Loucy (cell line): ENCODE results near the gene ATG16L1.

Experiments used
- H2AFZ ChIP-seq: fragments of 200-600 bp; sonication (generic); 2 replicates; pipeline ENCODE4 v1.6.0; 2016; ENCODE audit warnings: antibody characterized with exemption, mild to moderate bottlenecking, low read length, moderate library complexity
- H3F3A ChIP-seq: fragments of 200-600 bp; 2 replicates; pipeline ENCODE4 v1.6.0; 2016; ENCODE audit warnings: antibody characterized with exemption, low read depth, mild to moderate bottlenecking
- H3K27me3 ChIP-seq: fragments of 200-600 bp; sonication (generic); 2 replicates; pipeline ENCODE4 v1.6.1; 2014; ENCODE audit warnings: low read length, mild to moderate bottlenecking; ENCODE audit not compliant: insufficient read depth, poor library complexity, severe bottlenecking
- H3K36me3 ChIP-seq: fragments of 200-600 bp; sonication (generic); 2 replicates; pipeline ENCODE4 v1.6.1; 2016; ENCODE audit warnings: low read length; ENCODE audit not compliant: insufficient read depth
- H3K4me1 ChIP-seq: fragments of 200-600 bp; sonication (generic); 2 replicates; pipeline ENCODE4 v1.5.1; 2014; ENCODE audit warnings: low read length, mild to moderate bottlenecking; ENCODE audit not compliant: insufficient read depth, poor library complexity, severe bottlenecking
- H3K4me2 ChIP-seq: fragments of 200-600 bp; sonication (generic); 2 replicates; pipeline ENCODE4 v1.6.0; 2014; ENCODE audit warnings: antibody characterized with exemption, low read length, low read depth, mild to moderate bottlenecking; ENCODE audit not compliant: poor library complexity, severe bottlenecking
- H3K4me3 ChIP-seq: fragments of 200-600 bp; sonication (generic); 2 replicates; pipeline ENCODE4 v1.5.1; 2014; ENCODE audit warnings: low read length, mild to moderate bottlenecking, mixed read lengths; ENCODE audit not compliant: poor library complexity, severe bottlenecking
- H3K79me2 ChIP-seq: fragments of 200-600 bp; sonication (generic); 2 replicates; pipeline ENCODE4 v1.6.1; 2014; ENCODE audit warnings: low read length; ENCODE audit not compliant: insufficient read depth
- H3K9ac ChIP-seq: fragments of 200-600 bp; sonication (generic); 2 replicates; pipeline ENCODE4 v1.6.0; 2014; ENCODE audit warnings: mild to moderate bottlenecking, low read depth, low read length, moderate library complexity; ENCODE audit not compliant: poor library complexity, severe bottlenecking
- H3K9me2 ChIP-seq: fragments of 200-600 bp; sonication (generic); replicated peaks from 2 replicates; pipeline ENCODE4 v1.6.1; 2016; ENCODE audit warnings: low read depth, low read length, mixed read lengths
- H3K9me3 ChIP-seq: fragments of 200-600 bp; sonication (generic); 2 replicates; pipeline ENCODE4 v1.6.1; 2014; ENCODE audit warnings: mild to moderate bottlenecking, antibody characterized with exemption, low read length, low read depth; ENCODE audit not compliant: insufficient read depth
- H4K20me1 ChIP-seq: fragments of 200-600 bp; sonication (generic); 2 replicates; pipeline ENCODE4 v1.6.0; 2014; ENCODE audit warnings: antibody characterized with exemption, low read length, mild to moderate bottlenecking; ENCODE audit not compliant: insufficient read depth, poor library complexity, severe bottlenecking
- CTCF ChIP-seq: fragments of 200-600 bp; sonication (generic); conservative IDR thresholded peaks from 2 replicates; pipeline ENCODE4 v1.5.1; 2014; ENCODE audit warnings: mild to moderate bottlenecking, antibody characterized with exemption, low read length
- EZH2phosphoT487 ChIP-seq: fragments of 200-600 bp; IDR thresholded peaks from 2 replicates; pipeline ENCODE4 v1.6.1; 2018; ENCODE audit warnings: antibody characterized with exemption, mild to moderate bottlenecking, moderate library complexity, borderline replicate concordance

Gene ATG16L1

GRCh38 chr2:233275223-233275622, 23.8 kb downstream of the ATG16L1 start:
- H3K36me3 ChIP-seq: peaks cover 91% of the 10 kb centered on the region
- H2AFZ ChIP-seq: no peak overlapping the region
- H3K9me2 ChIP-seq: no peaks in the 10 kb centered on the region
- H3K9me3 ChIP-seq: no peaks in the 10 kb centered on the region
- no peaks in the 10 kb centered on the region for H3K27me3 ChIP-seq
- no peaks in the 10 kb centered on the region for H3F3A ChIP-seq
- H3K9ac ChIP-seq: no peak overlapping the region
- H4K20me1 ChIP-seq: no peaks in the 10 kb centered on the region
- TF ChIP-seq EZH2phosphoT487: no peak
- TF ChIP-seq CTCF: no peak
- no peak overlapping the region for H3K4me2 ChIP-seq
- 0 out of 2 replicates have a peak, but pooled peaks cover 6% of the 10 kb centered on the region for H3K79me2 ChIP-seq
- H3K4me3 ChIP-seq: no peak overlapping the region
- peaks cover 13% of the 10 kb centered on the region for H3K4me1 ChIP-seq

GRCh38 chr2:233278921-233279320, 27.4 kb downstream of the ATG16L1 start:
- no peaks in the 10 kb centered on the region for H3F3A ChIP-seq
- no peaks in the 10 kb centered on the region for H3K9me2 ChIP-seq
- no peaks in the 10 kb centered on the region for H4K20me1 ChIP-seq
- no peak overlapping the region for H3K4me3 ChIP-seq
- H3K36me3 ChIP-seq: peaks cover 95% of the 10 kb centered on the region
- no peaks in the 10 kb centered on the region for H3K27me3 ChIP-seq
- H3K79me2 ChIP-seq: no peaks in the 10 kb centered on the region
- no peaks in the 10 kb centered on the region for H3K9me3 ChIP-seq
- TF ChIP-seq CTCF (no peak), EZH2phosphoT487 (no peak)
- H3K4me1 ChIP-seq: no peaks in the 10 kb centered on the region
- H3K9ac ChIP-seq: no peak overlapping the region
- no peak overlapping the region for H2AFZ ChIP-seq
- H3K4me2 ChIP-seq: no peak overlapping the region

- no peaks in the 10 kb centered on the region for H3K79me2 ChIP-seq
- peaks cover 90% of the 10 kb centered on the region for H3K36me3 ChIP-seq
- H3K4me3 ChIP-seq: no peak overlapping the region
- no peak overlapping the region for H3K9ac ChIP-seq
- no peak overlapping the region for H3K4me2 ChIP-seq
- H2AFZ ChIP-seq: no peak overlapping the region
- no peaks in the 10 kb centered on the region for H3K4me1 ChIP-seq
- TF ChIP-seq EZH2phosphoT487 (no peak), CTCF (no peak)
- no peaks in the 10 kb centered on the region for H3K9me3 ChIP-seq
- H4K20me1 ChIP-seq: no peaks in the 10 kb centered on the region
- H3F3A ChIP-seq: no peaks in the 10 kb centered on the region
- H3K27me3 ChIP-seq: no peaks in the 10 kb centered on the region
- no peaks in the 10 kb centered on the region for H3K9me2 ChIP-seq
These were observed 28.7 kb downstream of the ATG16L1 start for GRCh38 chr2:233280114-233280693.
